Measurements from ENCODE around the gene ARHGEF10L.

The ARHGEF10L gene

GRCh38 chr1:17717594-17718535 is 178.4 kb downstream of the ARHGEF10L start:
- no peak for DNase-seq
- Mint-ChIP-seq H3K36me3 (ENCODE audit: low read depth) (no peaks in the 10 kb centered on the region), H3K27ac (no peak overlapping the region), H3K9me3 (no peaks in the 10 kb centered on the region), H3K4me3 (no peak overlapping the region), H3K4me1 (no peaks in the 10 kb centered on the region), H3K27me3 (peaks cover 4% of the 10 kb centered on the region)
- ATAC-seq: no peak

- peaks cover 4% of the 10 kb centered on the region for H3K27me3 Mint-ChIP-seq
- no peak overlapping the region for H3K27ac Mint-ChIP-seq
- H3K4me3 Mint-ChIP-seq: no peak overlapping the region
- ATAC-seq (no peak), DNase-seq (no peak)
- H3K4me1 Mint-ChIP-seq: no peaks in the 10 kb centered on the region
- no peaks in the 10 kb centered on the region for H3K9me3 Mint-ChIP-seq
- no peaks in the 10 kb centered on the region for H3K36me3 Mint-ChIP-seq (ENCODE audit: low read depth)
Measured at GRCh38 chr1:17719874-17720273, 180.4 kb downstream of the ARHGEF10L start.

- no peaks in the 10 kb centered on the region for H3K4me1 Mint-ChIP-seq
Measured at GRCh38 chr1:17721444-17721843, 181.9 kb downstream of the ARHGEF10L start.

GRCh38 chr1:17723684-17724083 is 184.2 kb downstream of the ARHGEF10L start:
- H3K27me3 Mint-ChIP-seq: peaks cover 3% of the 10 kb centered on the region
- H3K36me3 Mint-ChIP-seq (ENCODE audit: low read depth): no peaks in the 10 kb centered on the region
- H3K27ac Mint-ChIP-seq: no peak overlapping the region
- H3K4me3 Mint-ChIP-seq: no peak overlapping the region
- H3K9me3 Mint-ChIP-seq: no peaks in the 10 kb centered on the region
- ATAC-seq (no peak), DNase-seq (no peak)
- H3K4me1 Mint-ChIP-seq: no peaks in the 10 kb centered on the region

More at GRCh38 chr1:17721444-17721843, 181.9 kb downstream of the ARHGEF10L start:
- Mint-ChIP-seq H3K27me3 (peaks cover 5% of the 10 kb centered on the region), H3K9me3 (no peaks in the 10 kb centered on the region), H3K36me3 (ENCODE audit: low read depth) (no peaks in the 10 kb centered on the region), H3K4me3 (no peak overlapping the region), H3K27ac (no peak overlapping the region)
- DNase-seq: no peak
- ATAC-seq: no peak

GRCh38 chr1:17724150-17724549 is 184.7 kb downstream of the ARHGEF10L start:
- Mint-ChIP-seq H3K27ac (no peak overlapping the region), H3K27me3 (peaks cover 3% of the 10 kb centered on the region), H3K36me3 (ENCODE audit: low read depth) (no peaks in the 10 kb centered on the region), H3K4me3 (no peak overlapping the region), H3K9me3 (no peaks in the 10 kb centered on the region), H3K4me1 (no peaks in the 10 kb centered on the region)
- ATAC-seq (no peak), DNase-seq (no peak)

- DNase-seq (no peak), ATAC-seq (no peak)
- Mint-ChIP-seq H3K27ac (no peak overlapping the region), H3K36me3 (ENCODE audit: low read depth) (no peaks in the 10 kb centered on the region), H3K4me3 (no peak overlapping the region), H3K4me1 (no peaks in the 10 kb centered on the region), H3K27me3 (peaks cover 3% of the 10 kb centered on the region), H3K9me3 (no peaks in the 10 kb centered on the region)
Measured at GRCh38 chr1:17725084-17725719, 185.7 kb downstream of the ARHGEF10L start.

GRCh38 chr1:17725811-17726582 is 186.5 kb downstream of the ARHGEF10L start:
- no peaks in the 10 kb centered on the region for H3K9me3 Mint-ChIP-seq
- H3K36me3 Mint-ChIP-seq (ENCODE audit: low read depth): no peaks in the 10 kb centered on the region
- no peak overlapping the region for H3K4me3 Mint-ChIP-seq
- DNase-seq (no peak), ATAC-seq (no peak)
- H3K27ac Mint-ChIP-seq: no peak overlapping the region
- peaks cover 3% of the 10 kb centered on the region for H3K27me3 Mint-ChIP-seq
- no peaks in the 10 kb centered on the region for H3K4me1 Mint-ChIP-seq

- no peak overlapping the region for H3K27ac Mint-ChIP-seq
- DNase-seq (no peak), ATAC-seq (no peak)
- no peaks in the 10 kb centered on the region for H3K36me3 Mint-ChIP-seq (ENCODE audit: low read depth)
- H3K4me3 Mint-ChIP-seq: no peak overlapping the region
- H3K9me3 Mint-ChIP-seq: no peaks in the 10 kb centered on the region
- H3K4me1 Mint-ChIP-seq: no peaks in the 10 kb centered on the region
- peaks cover 3% of the 10 kb centered on the region for H3K27me3 Mint-ChIP-seq
Measured at GRCh38 chr1:17728123-17728712, 188.7 kb downstream of the ARHGEF10L start.

GRCh38 chr1:17729248-17729647 is 189.8 kb downstream of the ARHGEF10L start:
- DNase-seq: no peak
- no peak overlapping the region for H3K27ac Mint-ChIP-seq
- H3K4me1 Mint-ChIP-seq: no peaks in the 10 kb centered on the region
- ATAC-seq: no peak
- no peaks in the 10 kb centered on the region for H3K36me3 Mint-ChIP-seq (ENCODE audit: low read depth)
- H3K4me3 Mint-ChIP-seq: no peak overlapping the region
- H3K9me3 Mint-ChIP-seq: no peaks in the 10 kb centered on the region
- H3K27me3 Mint-ChIP-seq: peaks cover 3% of the 10 kb centered on the region

GRCh38 chr1:17729909-17730308 is 190.4 kb downstream of the ARHGEF10L start:
- Mint-ChIP-seq H3K9me3 (no peaks in the 10 kb centered on the region), H3K4me1 (no peaks in the 10 kb centered on the region), H3K27ac (no peak overlapping the region), H3K27me3 (peaks cover 3% of the 10 kb centered on the region), H3K36me3 (ENCODE audit: low read depth) (no peaks in the 10 kb centered on the region), H3K4me3 (no peak overlapping the region)
- ATAC-seq (no peak), DNase-seq (no peak)

GRCh38 chr1:17731460-17731859 is 192.0 kb downstream of the ARHGEF10L start:
- no peaks in the 10 kb centered on the region for H3K4me1 Mint-ChIP-seq
- peaks cover 1% of the 10 kb centered on the region for H3K27me3 Mint-ChIP-seq
- ATAC-seq (no peak), DNase-seq (no peak)
- H3K36me3 Mint-ChIP-seq (ENCODE audit: low read depth): no peaks in the 10 kb centered on the region
- no peak overlapping the region for H3K27ac Mint-ChIP-seq
- no peak overlapping the region for H3K4me3 Mint-ChIP-seq
- H3K9me3 Mint-ChIP-seq: no peaks in the 10 kb centered on the region

- H3K4me3 Mint-ChIP-seq: no peak overlapping the region
- H3K4me1 Mint-ChIP-seq: no peaks in the 10 kb centered on the region
- H3K27ac Mint-ChIP-seq: no peak overlapping the region
- no peaks in the 10 kb centered on the region for H3K36me3 Mint-ChIP-seq (ENCODE audit: low read depth)
- DNase-seq (no peak), ATAC-seq (no peak)
- H3K9me3 Mint-ChIP-seq: no peaks in the 10 kb centered on the region
- H3K27me3 Mint-ChIP-seq: peaks cover 1% of the 10 kb centered on the region
Measured at GRCh38 chr1:17732475-17732874, 193.0 kb downstream of the ARHGEF10L start.

- ATAC-seq: no peak
- Mint-ChIP-seq H3K36me3 (ENCODE audit: low read depth) (no peaks in the 10 kb centered on the region), H3K9me3 (no peaks in the 10 kb centered on the region), H3K27ac (no peak overlapping the region), H3K4me1 (no peaks in the 10 kb centered on the region), H3K4me3 (no peak overlapping the region), H3K27me3 (peaks cover 1% of the 10 kb centered on the region)
- no peak for DNase-seq
Measured at GRCh38 chr1:17733661-17734060, 194.2 kb downstream of the ARHGEF10L start.

- Mint-ChIP-seq H3K36me3 (ENCODE audit: low read depth) (no peaks in the 10 kb centered on the region), H3K4me1 (no peaks in the 10 kb centered on the region), H3K27me3 (peaks cover 3% of the 10 kb centered on the region), H3K27ac (no peak overlapping the region), H3K4me3 (no peak overlapping the region), H3K9me3 (no peaks in the 10 kb centered on the region)
- DNase-seq: no peak
- no peak for ATAC-seq
Measured at GRCh38 chr1:17734609-17735008, 195.1 kb downstream of the ARHGEF10L start.

Data from activated naive CD8-positive, alpha-beta T cell treated with anti-CD3 and anti-CD28 coated beads, Interleukin-2, amount 50 U/mL, for 24 hours (primary cell).